SK-N-SH treated with all-trans-retinoic acid at 6 μM for 48 hours (cell line): Measurements from ENCODE around the gene MAST4.

ENCODE experiments used
- CSDC2 ChIP-seq: fragments of 250-450 bp; sonication (Bioruptor Pico); IDR thresholded peaks from 2 replicates; pipeline ENCODE4 v1.5.0; 2020; ENCODE audit warnings: mild to moderate bottlenecking, moderate library complexity
- GLIS3 ChIP-seq: fragments of 250-450 bp; sonication (Bioruptor Pico); IDR thresholded peaks from 2 replicates; pipeline ENCODE4 v1.5.0; 2020; ENCODE audit warnings: mild to moderate bottlenecking, moderate library complexity
- ISL1 ChIP-seq: fragments of 250-450 bp; sonication (Bioruptor Pico); IDR thresholded peaks from 2 replicates; pipeline ENCODE4 v2.1.2; 2022; ENCODE audit warnings: mild to moderate bottlenecking, moderate library complexity
- OSR1 ChIP-seq: fragments of 250-450 bp; sonication (Bioruptor Pico); IDR thresholded peaks from 2 replicates; pipeline ENCODE4 v1.8.0; 2022; ENCODE audit warnings: moderate library complexity, mild to moderate bottlenecking, inconsistent platforms
- RARB ChIP-seq: fragments of 250-450 bp; sonication (Bioruptor Pico); IDR thresholded peaks from 2 replicates; pipeline ENCODE4 v1.8.0; 2021; ENCODE audit warnings: mild to moderate bottlenecking, moderate library complexity
- ZC3H10 ChIP-seq: fragments of 250-450 bp; sonication (Bioruptor Pico); IDR thresholded peaks from 2 replicates; pipeline ENCODE4 v1.5.1; 2021; ENCODE audit warnings: mild to moderate bottlenecking, moderate library complexity
- ZFP3 ChIP-seq: fragments of 250-450 bp; sonication (Bioruptor Pico); IDR thresholded peaks from 2 replicates; pipeline ENCODE4 v1.5.0; 2020; ENCODE audit warnings: mild to moderate bottlenecking, moderate library complexity
- ZNF565 ChIP-seq: fragments of 450-650 bp; formaldehyde crosslinking; conservative IDR thresholded peaks from 2 replicates; pipeline ENCODE4 v1.5.0; 2020; ENCODE audit warnings: low read depth, mild to moderate bottlenecking, moderate library complexity
- ZNF70 ChIP-seq: fragments of 450-650 bp; formaldehyde crosslinking; IDR thresholded peaks from 2 replicates; pipeline ENCODE4 v1.5.0; 2020; ENCODE audit warnings: mild to moderate bottlenecking, moderate library complexity
- ZNF8 ChIP-seq: fragments of 450-650 bp; formaldehyde crosslinking; IDR thresholded peaks from 2 replicates; pipeline ENCODE4 v1.5.0; 2020; ENCODE audit warnings: mild to moderate bottlenecking, moderate library complexity
- TF ChIP-seq, protein P1 (sequence below): fragments of 250-450 bp; sonication (Bioruptor Pico); IDR thresholded peaks from 2 replicates; pipeline ENCODE4 v1.8.0; 2020; ENCODE audit warnings: mild to moderate bottlenecking, moderate library complexity, borderline replicate concordance
- TF ChIP-seq, protein P2 (sequence below): fragments of 250-450 bp; sonication (Bioruptor Pico); IDR thresholded peaks from 2 replicates; pipeline ENCODE4 v1.5.1; 2020; ENCODE audit warnings: low read depth, mild to moderate bottlenecking, moderate library complexity

- TF ChIP-seq ISL1 (CRISPR knock-in tag) (no peak), ZFP3 (CRISPR knock-in tag) (no peak), ZNF8 (CRISPR knock-in tag) (no peak), CSDC2 (CRISPR knock-in tag) (no peak), ZNF70 (CRISPR knock-in tag) (no peak), OSR1 (CRISPR knock-in tag) (no peak), ZNF565 (CRISPR knock-in tag) (no peak), GLIS3 (no peak), ZC3H10 (CRISPR knock-in tag) (no peak), RARB (CRISPR knock-in tag) (no peak)
- TF ChIP-seq, protein P1, sequence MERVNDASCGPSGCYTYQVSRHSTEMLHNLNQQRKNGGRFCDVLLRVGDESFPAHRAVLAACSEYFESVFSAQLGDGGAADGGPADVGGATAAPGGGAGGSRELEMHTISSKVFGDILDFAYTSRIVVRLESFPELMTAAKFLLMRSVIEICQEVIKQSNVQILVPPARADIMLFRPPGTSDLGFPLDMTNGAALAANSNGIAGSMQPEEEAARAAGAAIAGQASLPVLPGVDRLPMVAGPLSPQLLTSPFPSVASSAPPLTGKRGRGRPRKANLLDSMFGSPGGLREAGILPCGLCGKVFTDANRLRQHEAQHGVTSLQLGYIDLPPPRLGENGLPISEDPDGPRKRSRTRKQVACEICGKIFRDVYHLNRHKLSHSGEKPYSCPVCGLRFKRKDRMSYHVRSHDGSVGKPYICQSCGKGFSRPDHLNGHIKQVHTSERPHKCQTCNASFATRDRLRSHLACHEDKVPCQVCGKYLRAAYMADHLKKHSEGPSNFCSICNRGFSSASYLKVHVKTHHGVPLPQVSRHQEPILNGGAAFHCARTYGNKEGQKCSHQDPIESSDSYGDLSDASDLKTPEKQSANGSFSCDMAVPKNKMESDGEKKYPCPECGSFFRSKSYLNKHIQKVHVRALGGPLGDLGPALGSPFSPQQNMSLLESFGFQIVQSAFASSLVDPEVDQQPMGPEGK (CRISPR knock-in tag), result no peak
- TF ChIP-seq, protein P2, sequence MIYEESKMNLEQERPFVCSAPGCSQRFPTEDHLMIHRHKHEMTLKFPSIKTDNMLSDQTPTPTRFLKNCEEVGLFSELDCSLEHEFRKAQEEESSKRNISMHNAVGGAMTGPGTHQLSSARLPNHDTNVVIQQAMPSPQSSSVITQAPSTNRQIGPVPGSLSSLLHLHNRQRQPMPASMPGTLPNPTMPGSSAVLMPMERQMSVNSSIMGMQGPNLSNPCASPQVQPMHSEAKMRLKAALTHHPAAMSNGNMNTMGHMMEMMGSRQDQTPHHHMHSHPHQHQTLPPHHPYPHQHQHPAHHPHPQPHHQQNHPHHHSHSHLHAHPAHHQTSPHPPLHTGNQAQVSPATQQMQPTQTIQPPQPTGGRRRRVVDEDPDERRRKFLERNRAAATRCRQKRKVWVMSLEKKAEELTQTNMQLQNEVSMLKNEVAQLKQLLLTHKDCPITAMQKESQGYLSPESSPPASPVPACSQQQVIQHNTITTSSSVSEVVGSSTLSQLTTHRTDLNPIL (CRISPR knock-in tag), result no peak
Observed at GRCh38 chr5:66982056-66982387, 385.8 kb downstream of the MAST4 start.
